Gastroesophageal sphincter (tissue), 4 donors: Measurements from ENCODE around the gene MGLL. TPM values are rescaled to one million over a fixed set of nuclear protein-coding genes. Genes with fewer than 3 reads are reported as not detected.
A peak's percentile ranks its signal among the peaks of the same experiment; 100 is the strongest.

ENCODE experiments used
- ATAC-seq: fragments of 150-250 bp; one replicate; pipeline ENCODE4 v1.9.1; 2016; ENCODE audit warnings: mild to moderate bottlenecking, moderate library complexity
- H3K27ac ChIP-seq, 4 donors: fragments of 200-600 bp; sonication (generic) in 3 of 4; 1 replicate in 3 of 4; 2 replicates in 1 of 4; pipeline ENCODE4 v1.5.1; 2016 to 2019
- H3K27me3 ChIP-seq: fragments of 200-600 bp; sonication (generic); one replicate; pipeline ENCODE4 v1.5.1; 2019
- H3K36me3 ChIP-seq, 2 donors: fragments of 200-600 bp; sonication (generic); one replicate each; pipeline ENCODE4 v1.5.1; 2019; ENCODE audit warnings: control low read depth in 1 of 2
- H3K4me1 ChIP-seq, 3 donors: fragments of 200-600 bp; sonication (generic); 1 replicate in 2 of 3; 2 replicates in 1 of 3; pipeline ENCODE4 v1.5.1; 2016 to 2019; ENCODE audit warnings: control low read depth in 2 of 3
- H3K4me3 ChIP-seq, 2 donors: fragments of 200-600 bp; sonication (generic); one replicate each; pipeline ENCODE4 v1.5.1; 2019; ENCODE audit warnings: mild to moderate bottlenecking in 1 of 2, moderate library complexity in 1 of 2
- H3K9me3 ChIP-seq, 3 donors: fragments of 200-600 bp; sonication (generic); one replicate each; pipeline ENCODE4 v1.5.1; 2017 to 2019; ENCODE audit warnings: control low read depth in 2 of 3
- EP300 ChIP-seq: sonication (generic); formaldehyde crosslinking; IDR thresholded peaks from one replicate; pipeline ENCODE4 v1.6.1; 2017; ENCODE audit warnings: antibody characterized with exemption, mild to moderate bottlenecking
- POLR2A ChIP-seq, 2 donors: fragments of 450-650 bp; IDR thresholded peaks; one replicate each; pipeline ENCODE4 v1.6.1; 2017; ENCODE audit warnings: antibody characterized with exemption in 2 of 2, mild to moderate bottlenecking in 2 of 2, moderate library complexity in 1 of 2
- POLR2AphosphoS5 ChIP-seq: sonication (generic); formaldehyde crosslinking; IDR thresholded peaks from one replicate; pipeline ENCODE4 v1.6.1; 2017; ENCODE audit warnings: antibody characterized with exemption
- WGBS, 2 donors: methylation state at CpG; one replicate each; pipeline ENCODE4 v1.1.5; 2018; ENCODE audit warnings: low coverage in 1 of 2; 5-methylcytosine and 5-hydroxymethylcytosine counted together
- total RNA-seq, 4 donors: library from RNA; depleted of rRNA; stranded (reverse); fragments of >200 nt; gene quantifications; one replicate each; pipeline ENCODE4 v1.1.0, GENCODE V29; 2016
- TF ChIP-seq, protein P1 (sequence below), 4 experiments: fragments of 200-600 bp in 2 of 4; fragments of 450-650 bp in 2 of 4; sonication (generic) in 1 of 4; IDR thresholded peaks; one replicate each; pipeline ENCODE4 v1.5.1; 2017 to 2019; ENCODE audit warnings: antibody characterized with exemption in 4 of 4, mild to moderate bottlenecking in 2 of 4, moderate library complexity in 2 of 4

Gene MGLL
- total RNA-seq, 4 donors from 2014 or later = 39.2 to 171 (median 55.8) TPM

DNA sequence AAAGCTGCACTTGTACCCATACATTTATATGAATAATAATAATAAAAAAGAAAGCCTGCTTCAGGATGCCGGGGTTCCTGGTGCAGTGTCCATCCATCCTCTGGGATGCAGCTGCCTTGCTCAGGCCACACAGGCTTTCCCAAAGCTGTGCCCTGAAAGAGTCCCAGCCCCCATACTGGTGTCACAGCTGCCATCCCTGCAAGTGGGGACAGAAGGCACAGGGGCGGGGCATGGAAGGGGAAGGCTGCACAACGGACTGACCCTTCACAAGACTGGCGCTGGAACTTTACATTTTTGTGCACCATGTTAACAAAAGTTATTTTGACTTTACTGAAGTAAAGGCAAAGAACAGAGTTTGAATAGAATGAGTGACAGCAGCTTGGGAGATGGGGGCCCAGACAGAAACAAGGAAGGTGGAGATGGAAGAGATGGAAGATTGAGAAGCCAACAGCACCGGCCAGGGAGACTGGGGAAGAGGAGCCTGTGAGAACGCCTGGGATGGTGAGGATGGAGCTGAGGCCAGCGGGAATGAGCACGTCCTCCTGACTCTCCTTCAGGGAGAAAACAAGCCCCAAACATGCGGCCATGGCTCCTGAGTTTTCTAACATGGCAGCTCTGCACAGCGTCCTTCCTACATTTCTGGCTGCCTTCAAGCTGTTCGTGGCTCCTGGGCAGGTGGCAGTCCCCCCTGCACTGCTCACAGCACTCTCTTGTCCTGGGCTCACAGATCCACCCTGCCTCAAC is 76.5 kb downstream of the MGLL start:
- Histone ChIP-seq H3K9me3 (no peaks in the 10 kb centered on the region), H3K27ac (peak overlapping the region in 3 of 4 donors; percentile 58 to 85 (median 73)), H3K4me1 (peaks cover 4 to 68% (median 39%) of the 10 kb centered on the region in 3 donors), H3K4me3 (no peak overlapping the region), H3K27me3 (no peaks in the 10 kb centered on the region), H3K36me3 (peaks cover 0 to 6% of the 10 kb centered on the region in 2 donors)
- 90 to 92% methylated on average over 7 to 10 of the region's 11 CpGs for WGBS, 2 donors
- ATAC-seq = no peak
- TF ChIP-seq, protein P1, sequence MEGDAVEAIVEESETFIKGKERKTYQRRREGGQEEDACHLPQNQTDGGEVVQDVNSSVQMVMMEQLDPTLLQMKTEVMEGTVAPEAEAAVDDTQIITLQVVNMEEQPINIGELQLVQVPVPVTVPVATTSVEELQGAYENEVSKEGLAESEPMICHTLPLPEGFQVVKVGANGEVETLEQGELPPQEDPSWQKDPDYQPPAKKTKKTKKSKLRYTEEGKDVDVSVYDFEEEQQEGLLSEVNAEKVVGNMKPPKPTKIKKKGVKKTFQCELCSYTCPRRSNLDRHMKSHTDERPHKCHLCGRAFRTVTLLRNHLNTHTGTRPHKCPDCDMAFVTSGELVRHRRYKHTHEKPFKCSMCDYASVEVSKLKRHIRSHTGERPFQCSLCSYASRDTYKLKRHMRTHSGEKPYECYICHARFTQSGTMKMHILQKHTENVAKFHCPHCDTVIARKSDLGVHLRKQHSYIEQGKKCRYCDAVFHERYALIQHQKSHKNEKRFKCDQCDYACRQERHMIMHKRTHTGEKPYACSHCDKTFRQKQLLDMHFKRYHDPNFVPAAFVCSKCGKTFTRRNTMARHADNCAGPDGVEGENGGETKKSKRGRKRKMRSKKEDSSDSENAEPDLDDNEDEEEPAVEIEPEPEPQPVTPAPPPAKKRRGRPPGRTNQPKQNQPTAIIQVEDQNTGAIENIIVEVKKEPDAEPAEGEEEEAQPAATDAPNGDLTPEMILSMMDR (IDR thresholded peaks at IDR 0.05) = no peak
- TF ChIP-seq EP300 (no peak), POLR2AphosphoS5 (no peak), POLR2A (IDR thresholded peaks at IDR 0.05) (no peak)

DNA sequence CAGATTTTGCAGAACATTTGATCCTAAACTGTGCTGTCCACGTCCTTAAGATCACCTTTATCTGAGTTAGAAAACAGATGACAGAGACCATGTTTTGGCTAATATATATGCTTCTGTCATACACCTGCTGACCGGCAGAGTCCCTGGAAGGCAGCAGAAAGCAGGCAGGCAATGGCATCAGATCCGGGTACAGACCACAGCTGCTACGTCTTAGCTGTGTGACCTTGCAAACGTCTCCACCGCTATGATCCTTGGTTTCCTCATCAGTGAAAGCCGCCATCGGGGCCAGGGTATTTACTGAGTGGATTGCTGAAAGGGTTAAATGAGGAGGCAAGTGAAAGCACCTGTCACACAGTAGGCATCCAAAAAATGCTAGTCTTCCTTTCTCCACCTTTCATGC is 77.4 kb downstream of the MGLL start:
- Histone ChIP-seq H3K36me3 (peaks cover 0 to 11% of the 10 kb centered on the region in 2 donors), H3K27ac (peak overlapping the region in 3 of 4 donors; percentile 25 to 73 (median 66)), H3K4me1 (peaks cover 4 to 68% (median 35%) of the 10 kb centered on the region in 3 donors), H3K9me3 (no peaks in the 10 kb centered on the region), H3K27me3 (no peaks in the 10 kb centered on the region), H3K4me3 (no peak overlapping the region)
- WGBS, 2 donors = 33 to 68% methylated on average over 1 to 3 of the region's 8 CpGs
- ATAC-seq = no peak
- TF ChIP-seq POLR2AphosphoS5 = no peak
- TF ChIP-seq EP300 = no peak
- TF ChIP-seq, protein P1 (IDR thresholded peaks at IDR 0.05) = no peak
- TF ChIP-seq POLR2A (IDR thresholded peaks at IDR 0.05) = no peak

DNA sequence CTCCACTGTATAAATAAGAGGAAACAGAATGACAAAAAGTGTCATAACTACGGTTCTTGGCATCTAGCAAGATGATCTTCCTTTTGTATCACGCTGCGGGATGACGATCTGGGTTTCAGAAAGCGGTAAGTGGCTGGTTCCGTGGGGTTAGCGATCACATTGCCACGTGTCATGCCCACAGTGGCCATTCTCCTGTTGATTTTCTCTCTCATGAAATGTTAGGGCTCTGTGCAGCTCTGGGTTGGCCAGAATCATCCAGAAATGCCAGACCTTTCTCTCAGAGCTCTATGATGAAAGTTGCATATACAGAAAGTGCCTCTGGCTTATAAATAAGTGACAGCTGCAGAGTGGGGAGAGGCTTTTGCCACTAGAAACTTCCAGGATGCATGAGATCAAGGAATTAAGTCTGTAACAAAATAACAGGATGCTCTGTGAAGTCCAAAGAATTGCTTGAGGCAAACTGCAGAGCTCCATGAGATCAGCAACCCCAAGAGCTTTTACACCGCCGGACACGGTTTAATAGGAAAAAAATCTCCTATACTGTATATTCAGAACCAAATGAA is 78.0 kb downstream of the MGLL start:
- Histone ChIP-seq H3K9me3 (no peaks in the 10 kb centered on the region), H3K4me3 (no peak overlapping the region), H3K27ac (peak overlapping the region in 3 of 4 donors; percentile 66 to 73 (median 70)), H3K36me3 (peaks cover 0 to 11% of the 10 kb centered on the region in 2 donors), H3K4me1 (peaks cover 4 to 68% (median 34%) of the 10 kb centered on the region in 3 donors), H3K27me3 (no peaks in the 10 kb centered on the region)
- no peak for ATAC-seq
- TF ChIP-seq, protein P1 (IDR thresholded peaks at IDR 0.05) = no peak
- TF ChIP-seq EP300 (no peak), POLR2AphosphoS5 (no peak), POLR2A (IDR thresholded peaks at IDR 0.05) (no peak)
- 69 to 84% methylated on average over 10 to 11 of the region's 11 CpGs for WGBS, 2 donors

DNA sequence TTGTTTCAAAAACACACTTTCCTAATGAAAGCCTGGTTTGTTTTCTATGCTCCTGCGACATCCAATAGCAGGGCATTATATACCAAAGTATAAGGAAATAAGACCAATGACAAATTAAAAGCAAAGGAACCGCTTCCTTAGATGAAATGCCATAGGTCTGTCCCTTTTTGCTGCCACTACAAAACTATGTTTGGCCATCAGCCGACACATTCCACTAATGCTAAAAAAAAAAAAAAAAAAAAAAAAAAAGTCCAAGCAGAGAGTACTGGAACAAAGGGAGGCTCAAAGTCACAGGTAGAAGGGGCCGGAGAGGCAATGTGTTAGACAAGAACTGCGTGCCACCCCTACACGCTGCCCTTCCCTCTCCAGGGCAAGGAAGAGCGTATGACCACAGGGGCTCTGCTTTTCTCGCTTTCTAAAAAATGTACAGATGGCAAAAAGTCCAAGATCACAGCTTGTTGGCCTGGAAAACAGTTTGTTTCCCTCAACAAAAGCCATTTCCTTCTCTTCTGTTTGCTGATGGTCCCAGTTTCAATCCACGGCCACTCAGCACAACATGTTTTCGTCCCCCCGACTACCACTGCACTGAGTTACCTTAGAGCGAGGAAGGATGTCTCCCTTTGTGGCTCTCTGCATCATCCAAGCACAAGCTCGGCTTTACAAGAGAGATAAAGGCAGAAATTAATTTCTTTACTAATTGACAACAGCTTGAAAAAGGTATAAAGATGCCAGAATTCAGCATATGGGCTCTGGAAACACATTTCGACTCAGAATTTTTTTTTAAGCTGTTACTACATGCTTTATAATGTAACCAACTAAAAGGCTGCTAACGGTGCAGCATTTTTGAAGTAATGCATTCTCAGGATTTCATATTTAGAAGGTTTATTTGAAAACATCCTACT is 78.7 kb downstream of the MGLL start:
- H3K27ac ChIP-seq = peak overlapping the region in 3 of 4 donors; percentile 66 to 73 (median 70)
- no peak overlapping the region for H3K4me3 ChIP-seq
- no peak for ATAC-seq
- H3K27me3 ChIP-seq = no peaks in the 10 kb centered on the region
- peaks cover 2 to 68% (median 28%) of the 10 kb centered on the region in 3 donors for H3K4me1 ChIP-seq
- WGBS, 2 donors = 66 to 72% methylated on average over 9 to 15 of the region's 15 CpGs
- peaks cover 0 to 11% of the 10 kb centered on the region in 2 donors for H3K36me3 ChIP-seq
- TF ChIP-seq POLR2A (IDR thresholded peaks at IDR 0.05) (no peak), POLR2AphosphoS5 (no peak), EP300 (no peak)
- TF ChIP-seq, protein P1 (IDR thresholded peaks at IDR 0.05) = no peak
- H3K9me3 ChIP-seq = no peaks in the 10 kb centered on the region
